ENCODE data around the gene OR11L1.

Gene OR11L1

DNA sequence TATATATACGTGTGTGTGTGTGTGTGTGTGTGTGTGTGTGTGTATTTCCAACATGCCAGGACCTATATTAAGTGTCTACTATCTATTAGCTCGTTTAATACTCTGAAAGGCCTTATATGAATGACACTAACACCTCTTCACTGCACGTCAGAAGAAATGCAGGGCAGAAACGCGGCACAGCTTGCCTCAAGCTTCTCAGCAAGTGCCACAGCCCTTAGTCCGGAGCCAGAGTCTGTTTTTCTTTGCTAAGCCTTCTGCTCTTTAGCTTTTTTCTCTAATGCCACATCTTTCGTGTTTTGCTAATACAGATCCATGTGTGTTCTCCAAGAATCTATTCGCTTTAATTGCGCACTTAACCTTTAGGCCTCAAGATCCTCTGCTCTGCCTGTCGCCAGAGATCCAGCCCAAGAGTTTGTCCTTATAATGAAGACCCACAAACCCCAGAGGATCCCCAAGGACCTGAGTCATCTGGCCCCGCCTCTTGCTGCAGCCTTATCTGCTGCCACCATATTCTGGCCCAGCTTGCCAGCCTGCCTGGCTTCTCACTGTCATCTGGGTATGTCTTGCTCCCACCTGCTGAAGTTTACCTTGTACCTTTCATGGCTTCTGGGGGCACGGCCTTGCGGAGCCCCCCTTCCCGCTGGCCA lies 13.3 kb upstream of the OR11L1 start:
- H3F3A ChIP-seq (ENCODE audit: insufficient read depth, low read length), result no peaks in the 10 kb centered on the region
- no peak overlapping the region for H3K4me2 ChIP-seq (ENCODE audit: low read length)
- H2AFZ ChIP-seq (ENCODE audit: low read length), result no peak overlapping the region
- H3K9me2 ChIP-seq (ENCODE audit: low read depth, low read length), result no peaks in the 10 kb centered on the region
- H3K9ac ChIP-seq (ENCODE audit: low read length), result no peak overlapping the region
- H3K27ac ChIP-seq (ENCODE audit: low read depth, low read length, poor library complexity, severe bottlenecking), result no peak overlapping the region
- H3K9me3 ChIP-seq (ENCODE audit: low read length), result no peaks in the 10 kb centered on the region
- H3K36me3 ChIP-seq (ENCODE audit: insufficient read depth, low read length), result no peaks in the 10 kb centered on the region
- H4K20me1 ChIP-seq (ENCODE audit: insufficient read depth, low read length), result no peaks in the 10 kb centered on the region
- no peak overlapping the region for H3K4me3 ChIP-seq (ENCODE audit: low read depth, low read length, poor library complexity, severe bottlenecking)
- H3K4me1 ChIP-seq (ENCODE audit: insufficient read depth, low read length, severe bottlenecking), result no peaks in the 10 kb centered on the region
- no peak for TF ChIP-seq EZH2 (IDR thresholded peaks at IDR 0.05; ENCODE audit: borderline replicate concordance, low read length)
- TF ChIP-seq, protein P1, sequence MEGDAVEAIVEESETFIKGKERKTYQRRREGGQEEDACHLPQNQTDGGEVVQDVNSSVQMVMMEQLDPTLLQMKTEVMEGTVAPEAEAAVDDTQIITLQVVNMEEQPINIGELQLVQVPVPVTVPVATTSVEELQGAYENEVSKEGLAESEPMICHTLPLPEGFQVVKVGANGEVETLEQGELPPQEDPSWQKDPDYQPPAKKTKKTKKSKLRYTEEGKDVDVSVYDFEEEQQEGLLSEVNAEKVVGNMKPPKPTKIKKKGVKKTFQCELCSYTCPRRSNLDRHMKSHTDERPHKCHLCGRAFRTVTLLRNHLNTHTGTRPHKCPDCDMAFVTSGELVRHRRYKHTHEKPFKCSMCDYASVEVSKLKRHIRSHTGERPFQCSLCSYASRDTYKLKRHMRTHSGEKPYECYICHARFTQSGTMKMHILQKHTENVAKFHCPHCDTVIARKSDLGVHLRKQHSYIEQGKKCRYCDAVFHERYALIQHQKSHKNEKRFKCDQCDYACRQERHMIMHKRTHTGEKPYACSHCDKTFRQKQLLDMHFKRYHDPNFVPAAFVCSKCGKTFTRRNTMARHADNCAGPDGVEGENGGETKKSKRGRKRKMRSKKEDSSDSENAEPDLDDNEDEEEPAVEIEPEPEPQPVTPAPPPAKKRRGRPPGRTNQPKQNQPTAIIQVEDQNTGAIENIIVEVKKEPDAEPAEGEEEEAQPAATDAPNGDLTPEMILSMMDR (IDR thresholded peaks at IDR 0.05; ENCODE audit: low read length), result no peak
- H3K79me2 ChIP-seq (ENCODE audit: insufficient read depth, low read length), result no peaks in the 10 kb centered on the region
- no peaks in the 10 kb centered on the region for H3K27me3 ChIP-seq (ENCODE audit: insufficient read depth, low read length)

DNA sequence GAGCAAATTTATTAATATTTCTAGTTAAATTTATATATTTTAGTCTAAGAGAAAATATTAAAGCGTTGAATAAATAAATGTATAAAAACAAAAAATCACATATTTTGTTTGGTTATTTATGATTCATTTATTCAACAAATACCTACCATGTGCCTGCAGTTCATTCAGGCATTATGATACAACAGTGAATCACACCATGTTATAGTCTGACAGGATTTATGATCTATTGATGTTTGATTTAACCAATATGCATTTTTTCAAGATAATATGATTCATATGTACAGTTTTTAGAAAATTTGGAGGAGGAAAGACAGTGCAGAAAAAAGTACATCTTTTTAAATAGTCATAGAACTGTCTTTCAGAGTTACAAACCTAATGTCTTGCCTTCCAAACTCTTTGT lies 7.9 kb upstream of the OR11L1 start:
- no peaks in the 10 kb centered on the region for H3K36me3 ChIP-seq (ENCODE audit: insufficient read depth, low read length)
- no peaks in the 10 kb centered on the region for H3K9me3 ChIP-seq (ENCODE audit: low read length)
- H3K27me3 ChIP-seq (ENCODE audit: insufficient read depth, low read length), result no peaks in the 10 kb centered on the region
- no peak overlapping the region for H3K4me3 ChIP-seq (ENCODE audit: low read depth, low read length, poor library complexity, severe bottlenecking)
- H3K9ac ChIP-seq (ENCODE audit: low read length), result no peak overlapping the region
- H3K4me1 ChIP-seq (ENCODE audit: insufficient read depth, low read length, severe bottlenecking), result no peaks in the 10 kb centered on the region
- H3K4me2 ChIP-seq (ENCODE audit: low read length), result no peak overlapping the region
- H3K27ac ChIP-seq (ENCODE audit: low read depth, low read length, poor library complexity, severe bottlenecking), result no peak overlapping the region
- H2AFZ ChIP-seq (ENCODE audit: low read length), result no peak overlapping the region
- no peaks in the 10 kb centered on the region for H3F3A ChIP-seq (ENCODE audit: insufficient read depth, low read length)
- no peaks in the 10 kb centered on the region for H3K79me2 ChIP-seq (ENCODE audit: insufficient read depth, low read length)
- H4K20me1 ChIP-seq (ENCODE audit: insufficient read depth, low read length), result no peaks in the 10 kb centered on the region
- TF ChIP-seq, protein P1 (IDR thresholded peaks at IDR 0.05; ENCODE audit: low read length), result no peak
- TF ChIP-seq EZH2 (IDR thresholded peaks at IDR 0.05; ENCODE audit: borderline replicate concordance, low read length), result no peak
- H3K9me2 ChIP-seq (ENCODE audit: low read depth, low read length), result no peaks in the 10 kb centered on the region

DNA sequence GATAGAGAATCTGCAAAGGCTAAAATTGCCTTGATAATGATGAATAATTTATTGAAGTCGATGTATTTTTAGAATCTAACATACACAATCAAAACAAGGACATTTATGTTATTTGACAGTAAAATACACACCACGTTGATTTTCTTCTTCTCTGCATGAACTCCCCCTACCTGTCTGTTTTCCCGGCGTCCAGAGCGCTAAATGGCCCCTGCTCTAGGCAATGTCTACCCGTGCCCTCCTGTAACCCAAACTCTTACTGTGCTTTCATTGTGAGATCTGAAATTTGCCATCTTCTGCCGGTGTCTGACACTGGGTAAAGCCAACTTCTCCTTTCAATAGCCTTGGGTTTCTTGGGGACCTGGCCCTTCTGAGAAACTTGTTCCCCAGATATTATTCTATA lies 6.7 kb upstream of the OR11L1 start:
- H4K20me1 ChIP-seq (ENCODE audit: insufficient read depth, low read length), result no peaks in the 10 kb centered on the region
- H3K9me2 ChIP-seq (ENCODE audit: low read depth, low read length), result no peaks in the 10 kb centered on the region
- no peaks in the 10 kb centered on the region for H3K4me1 ChIP-seq (ENCODE audit: insufficient read depth, low read length, severe bottlenecking)
- H3K79me2 ChIP-seq (ENCODE audit: insufficient read depth, low read length), result no peaks in the 10 kb centered on the region
- H3K27me3 ChIP-seq (ENCODE audit: insufficient read depth, low read length), result no peaks in the 10 kb centered on the region
- no peak overlapping the region for H3K9ac ChIP-seq (ENCODE audit: low read length)
- no peaks in the 10 kb centered on the region for H3F3A ChIP-seq (ENCODE audit: insufficient read depth, low read length)
- TF ChIP-seq EZH2 (IDR thresholded peaks at IDR 0.05; ENCODE audit: borderline replicate concordance, low read length), result no peak
- TF ChIP-seq, protein P1 (IDR thresholded peaks at IDR 0.05; ENCODE audit: low read length), result no peak
- H3K36me3 ChIP-seq (ENCODE audit: insufficient read depth, low read length), result no peaks in the 10 kb centered on the region
- H3K4me2 ChIP-seq (ENCODE audit: low read length), result no peak overlapping the region
- H3K4me3 ChIP-seq (ENCODE audit: low read depth, low read length, poor library complexity, severe bottlenecking), result no peak overlapping the region
- no peak overlapping the region for H3K27ac ChIP-seq (ENCODE audit: low read depth, low read length, poor library complexity, severe bottlenecking)
- H2AFZ ChIP-seq (ENCODE audit: low read length), result no peak overlapping the region
- H3K9me3 ChIP-seq (ENCODE audit: low read length), result no peaks in the 10 kb centered on the region

Measured in OCI-LY1 (cell line).